ENCODE measurements around the gene ZGPAT. TPM values are rescaled to one million over a fixed set of nuclear protein-coding genes. Genes with fewer than 3 reads are reported as not detected.

ZGPAT gene
- total and polyA plus RNA-seq, 2 of the 13 experiments (the other 11 are each of a cell fraction or from before 2014, with no cell fraction given) = 23.0 to 41.9 TPM

DNA sequence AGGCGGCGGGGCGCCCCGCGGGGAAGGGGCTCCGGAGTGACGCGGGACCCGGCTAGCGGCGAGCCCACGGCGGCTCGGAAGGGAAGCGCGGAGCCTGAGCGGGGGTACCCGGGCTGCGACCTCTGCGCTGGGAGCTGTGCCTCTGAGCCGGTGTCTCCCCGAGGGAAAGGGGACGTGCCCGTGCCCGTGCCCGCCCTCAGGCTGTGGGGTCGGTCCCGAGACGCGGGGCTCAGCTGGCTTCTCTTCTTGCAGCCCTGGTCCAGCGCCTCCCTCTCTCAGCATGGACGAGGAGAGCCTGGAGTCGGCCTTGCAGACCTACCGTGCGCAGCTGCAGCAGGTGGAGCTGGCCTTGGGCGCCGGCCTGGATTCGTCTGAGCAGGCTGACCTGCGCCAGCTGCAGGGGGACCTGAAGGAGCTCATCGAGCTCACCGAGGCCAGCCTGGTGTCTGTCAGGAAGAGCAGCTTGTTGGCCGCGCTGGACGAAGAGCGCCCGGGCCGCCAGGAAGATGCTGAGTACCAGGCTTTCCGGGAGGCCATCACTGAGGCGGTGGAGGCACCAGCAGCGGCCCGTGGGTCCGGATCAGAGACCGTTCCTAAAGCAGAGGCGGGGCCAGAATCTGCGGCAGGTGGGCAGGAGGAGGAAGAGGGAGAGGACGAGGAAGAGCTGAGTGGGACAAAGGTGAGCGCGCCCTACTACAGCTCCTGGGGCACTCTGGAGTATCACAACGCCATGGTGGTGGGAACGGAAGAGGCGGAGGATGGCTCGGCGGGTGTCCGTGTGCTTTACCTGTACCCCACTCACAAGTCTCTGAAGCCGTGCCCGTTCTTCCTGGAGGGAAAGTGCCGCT, 686 bp downstream of the ZGPAT start (continued):
- TF ChIP-seq, protein P1, sequence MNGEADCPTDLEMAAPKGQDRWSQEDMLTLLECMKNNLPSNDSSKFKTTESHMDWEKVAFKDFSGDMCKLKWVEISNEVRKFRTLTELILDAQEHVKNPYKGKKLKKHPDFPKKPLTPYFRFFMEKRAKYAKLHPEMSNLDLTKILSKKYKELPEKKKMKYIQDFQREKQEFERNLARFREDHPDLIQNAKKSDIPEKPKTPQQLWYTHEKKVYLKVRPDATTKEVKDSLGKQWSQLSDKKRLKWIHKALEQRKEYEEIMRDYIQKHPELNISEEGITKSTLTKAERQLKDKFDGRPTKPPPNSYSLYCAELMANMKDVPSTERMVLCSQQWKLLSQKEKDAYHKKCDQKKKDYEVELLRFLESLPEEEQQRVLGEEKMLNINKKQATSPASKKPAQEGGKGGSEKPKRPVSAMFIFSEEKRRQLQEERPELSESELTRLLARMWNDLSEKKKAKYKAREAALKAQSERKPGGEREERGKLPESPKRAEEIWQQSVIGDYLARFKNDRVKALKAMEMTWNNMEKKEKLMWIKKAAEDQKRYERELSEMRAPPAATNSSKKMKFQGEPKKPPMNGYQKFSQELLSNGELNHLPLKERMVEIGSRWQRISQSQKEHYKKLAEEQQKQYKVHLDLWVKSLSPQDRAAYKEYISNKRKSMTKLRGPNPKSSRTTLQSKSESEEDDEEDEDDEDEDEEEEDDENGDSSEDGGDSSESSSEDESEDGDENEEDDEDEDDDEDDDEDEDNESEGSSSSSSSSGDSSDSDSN (CRISPR knock-in tag; IDR thresholded peaks at IDR 0.05) = 0 out of 2 replicates have a peak, but pooled peaks have one; percentile 10
- TF ChIP-seq ZSCAN21 (CRISPR knock-in tag; IDR thresholded peaks at IDR 0.05; ENCODE audit: borderline replicate concordance) = no peak; the same call in 1 of the 2 replicates
- TF ChIP-seq IRX3 (CRISPR knock-in tag; IDR thresholded peaks at IDR 0.05; ENCODE audit: borderline replicate concordance, low read depth) = no peak
- TF ChIP-seq PRMT3 (CRISPR knock-in tag; IDR thresholded peaks at IDR 0.05; ENCODE audit: borderline replicate concordance, low read depth) = no peak
- TF ChIP-seq, protein P2, sequence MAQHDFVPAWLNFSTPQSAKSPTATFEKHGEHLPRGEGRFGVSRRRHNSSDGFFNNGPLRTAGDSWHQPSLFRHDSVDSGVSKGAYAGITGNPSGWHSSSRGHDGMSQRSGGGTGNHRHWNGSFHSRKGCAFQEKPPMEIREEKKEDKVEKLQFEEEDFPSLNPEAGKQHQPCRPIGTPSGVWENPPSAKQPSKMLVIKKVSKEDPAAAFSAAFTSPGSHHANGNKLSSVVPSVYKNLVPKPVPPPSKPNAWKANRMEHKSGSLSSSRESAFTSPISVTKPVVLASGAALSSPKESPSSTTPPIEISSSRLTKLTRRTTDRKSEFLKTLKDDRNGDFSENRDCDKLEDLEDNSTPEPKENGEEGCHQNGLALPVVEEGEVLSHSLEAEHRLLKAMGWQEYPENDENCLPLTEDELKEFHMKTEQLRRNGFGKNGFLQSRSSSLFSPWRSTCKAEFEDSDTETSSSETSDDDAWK (CRISPR knock-in tag; IDR thresholded peaks at IDR 0.05) = no peak
- no peak for TF ChIP-seq ZC3H13 (CRISPR knock-in tag; IDR thresholded peaks at IDR 0.05)
- TF ChIP-seq, protein P3, sequence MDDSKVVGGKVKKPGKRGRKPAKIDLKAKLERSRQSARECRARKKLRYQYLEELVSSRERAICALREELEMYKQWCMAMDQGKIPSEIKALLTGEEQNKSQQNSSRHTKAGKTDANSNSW (CRISPR knock-in tag; IDR thresholded peaks at IDR 0.05; ENCODE audit: borderline replicate concordance) = no peak
- no peak for TF ChIP-seq ONECUT2 (CRISPR knock-in tag; IDR thresholded peaks at IDR 0.05)
- TF ChIP-seq CBX1 (IDR thresholded peaks at IDR 0.05; ENCODE audit: low read depth) = no peak
- TF ChIP-seq, protein P4, sequence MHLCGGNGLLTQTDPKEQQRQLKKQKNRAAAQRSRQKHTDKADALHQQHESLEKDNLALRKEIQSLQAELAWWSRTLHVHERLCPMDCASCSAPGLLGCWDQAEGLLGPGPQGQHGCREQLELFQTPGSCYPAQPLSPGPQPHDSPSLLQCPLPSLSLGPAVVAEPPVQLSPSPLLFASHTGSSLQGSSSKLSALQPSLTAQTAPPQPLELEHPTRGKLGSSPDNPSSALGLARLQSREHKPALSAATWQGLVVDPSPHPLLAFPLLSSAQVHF (CRISPR knock-in tag; IDR thresholded peaks at IDR 0.05) = no peak
- no peak for TF ChIP-seq IKZF4 (CRISPR knock-in tag; IDR thresholded peaks at IDR 0.05; ENCODE audit: borderline replicate concordance, low read depth, not compliant biosample characterization)
- no peak for TF ChIP-seq RFXANK (CRISPR knock-in tag; IDR thresholded peaks at IDR 0.05)
- TF ChIP-seq NCOA2 (CRISPR knock-in tag; IDR thresholded peaks at IDR 0.05) = no peak
- TF ChIP-seq, protein P5, sequence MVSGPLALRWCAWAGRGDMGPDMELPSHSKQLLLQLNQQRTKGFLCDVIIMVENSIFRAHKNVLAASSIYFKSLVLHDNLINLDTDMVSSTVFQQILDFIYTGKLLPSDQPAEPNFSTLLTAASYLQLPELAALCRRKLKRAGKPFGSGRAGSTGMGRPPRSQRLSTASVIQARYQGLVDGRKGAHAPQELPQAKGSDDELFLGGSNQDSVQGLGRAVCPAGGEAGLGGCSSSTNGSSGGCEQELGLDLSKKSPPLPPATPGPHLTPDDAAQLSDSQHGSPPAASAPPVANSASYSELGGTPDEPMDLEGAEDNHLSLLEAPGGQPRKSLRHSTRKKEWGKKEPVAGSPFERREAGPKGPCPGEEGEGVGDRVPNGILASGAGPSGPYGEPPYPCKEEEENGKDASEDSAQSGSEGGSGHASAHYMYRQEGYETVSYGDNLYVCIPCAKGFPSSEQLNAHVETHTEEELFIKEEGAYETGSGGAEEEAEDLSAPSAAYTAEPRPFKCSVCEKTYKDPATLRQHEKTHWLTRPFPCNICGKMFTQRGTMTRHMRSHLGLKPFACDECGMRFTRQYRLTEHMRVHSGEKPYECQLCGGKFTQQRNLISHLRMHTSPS (CRISPR knock-in tag; IDR thresholded peaks at IDR 0.05; ENCODE audit: low read depth) = 0 out of 2 replicates have a peak, but pooled peaks have one; percentile 35
- TF ChIP-seq CHD4 (IDR thresholded peaks at IDR 0.05; ENCODE audit: borderline replicate concordance, low read length) = no peak
- no peak for TF ChIP-seq BCL6 (CRISPR knock-in tag; IDR thresholded peaks at IDR 0.05)
- TF ChIP-seq, protein P6, sequence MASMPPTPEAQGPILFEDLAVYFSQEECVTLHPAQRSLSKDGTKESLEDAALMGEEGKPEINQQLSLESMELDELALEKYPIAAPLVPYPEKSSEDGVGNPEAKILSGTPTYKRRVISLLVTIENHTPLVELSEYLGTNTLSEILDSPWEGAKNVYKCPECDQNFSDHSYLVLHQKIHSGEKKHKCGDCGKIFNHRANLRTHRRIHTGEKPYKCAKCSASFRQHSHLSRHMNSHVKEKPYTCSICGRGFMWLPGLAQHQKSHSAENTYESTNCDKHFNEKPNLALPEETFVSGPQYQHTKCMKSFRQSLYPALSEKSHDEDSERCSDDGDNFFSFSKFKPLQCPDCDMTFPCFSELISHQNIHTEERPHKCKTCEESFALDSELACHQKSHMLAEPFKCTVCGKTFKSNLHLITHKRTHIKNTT (CRISPR knock-in tag; IDR thresholded peaks at IDR 0.05) = no peak
- TF ChIP-seq TCF12 (IDR thresholded peaks at IDR 0.05) = no peak
- TF ChIP-seq TCF12 (CRISPR knock-in tag; IDR thresholded peaks at IDR 0.05) = no peak
- no peak for TF ChIP-seq ZNF747 (CRISPR knock-in tag; IDR thresholded peaks at IDR 0.05; ENCODE audit: borderline replicate concordance)
